AG09309 (cell line): Measurements from ENCODE around the gene KRTAP10-9.
"Not testable (repeated sequence)": the region's sequence is repeated elsewhere in the genome, so short reads cannot be mapped to it uniquely, and the experiment has no call there.

Source experiments
- DNase-seq: peaks from one replicate; pipeline ENCODE4 v3.0.0-alpha.2; 2010; ENCODE audit warnings: low read depth
- H3K4me3 ChIP-seq: 2 replicates; pipeline ENCODE4 v1.5.1; 2011; ENCODE audit warnings: mild to moderate bottlenecking, low read depth, low read length, moderate library complexity; ENCODE audit not compliant: control insufficient read depth
- CTCF ChIP-seq: IDR thresholded peaks from 2 replicates; pipeline ENCODE4 v1.5.1; 2011; ENCODE audit warnings: mild to moderate bottlenecking, low read depth, low read length, inconsistent platforms; ENCODE audit not compliant: insufficient read depth, control insufficient read depth; ENCODE audit errors: missing control alignments

Gene KRTAP10-9

GRCh38 chr21:44658913-44659595 is 32.2 kb downstream of the KRTAP10-9 start:
- TF ChIP-seq CTCF: no peak
- H3K4me3 ChIP-seq: no peak overlapping the region
- no peak for DNase-seq

- not testable (repeated sequence) for H3K4me3 ChIP-seq, DNase-seq
Measured at GRCh38 chr21:44661567-44661966, 34.7 kb downstream of the KRTAP10-9 start.

GRCh38 chr21:44664691-44665090 is 37.8 kb downstream of the KRTAP10-9 start:
- no peak for TF ChIP-seq CTCF
- no peak overlapping the region for H3K4me3 ChIP-seq

GRCh38 chr21:44666401-44667320 is 39.8 kb downstream of the KRTAP10-9 start, which contains the start of gene KRTAP12-2:
KRTAP12-2 (minus strand) TSS chr21:44666927; CDS start chr21:44666886, 41 bp downstream.
- TF ChIP-seq CTCF: no peak
- no peak within 1 kb of the TSS for H3K4me3 ChIP-seq
- DNase-seq: no peak

More at GRCh38 chr21:44664691-44665090, 37.8 kb downstream of the KRTAP10-9 start:
- no peak for DNase-seq

- no peak overlapping the region for H3K4me3 ChIP-seq
- no peak for DNase-seq
- no peak for TF ChIP-seq CTCF
Measured at GRCh38 chr21:44667612-44668011, 40.7 kb downstream of the KRTAP10-9 start.

GRCh38 chr21:44670642-44671432 is 43.9 kb downstream of the KRTAP10-9 start:
- no peak overlapping the region for H3K4me3 ChIP-seq
- no peak for DNase-seq
- no peak for TF ChIP-seq CTCF
